Upper lobe of left lung (tissue), 4 donors: Measurements from ENCODE around the gene FOLR1.

ENCODE experiments used
- CTCF ChIP-seq, 6 experiments: fragments of 450-650 bp in 4 of 6; fragments of 200-600 bp in 2 of 6; sonication (generic) in 2 of 6; IDR thresholded peaks; one replicate each; pipeline ENCODE4 v1.5.1; 2016 to 2019; ENCODE audit warnings: antibody characterized with exemption in 6 of 6
- POLR2A ChIP-seq, 4 donors: fragments of 450-650 bp; IDR thresholded peaks; one replicate each; pipeline ENCODE4 v1.5.1; 2016 to 2017; ENCODE audit warnings: antibody characterized with exemption in 4 of 4, mild to moderate bottlenecking in 2 of 4

GRCh38 chr11:72236083-72236697 is 44.2 kb downstream of the FOLR1 start:
- TF ChIP-seq CTCF (IDR thresholded peaks at IDR 0.05) (no peak), POLR2A (IDR thresholded peaks at IDR 0.05) (no peak)
